Pancreas (tissue), 10 donors: Measurements from ENCODE around the gene PRKAB1. TPM values are rescaled to one million over a fixed set of nuclear protein-coding genes. Genes with fewer than 3 reads are reported as not detected.

Experiments used
- ATAC-seq, 4 donors: fragments of 200-7000 bp; cut with Tn5 transposase; one replicate each; pipeline versions ENCODE4 v1.8.0 to v1.9.1; 2020; ENCODE audit warnings: mild to moderate bottlenecking in 4 of 4, moderate library complexity in 4 of 4
- DNase-seq, 6 donors: peaks; one replicate each; pipeline ENCODE4 v3.0.0-alpha.2; 2020
- FAIRE-seq: peaks from 2 replicates; lab custom pipeline; 2012; peaks lifted over from hg19 to GRCh38; lab: Jason Lieb, UNC
- H3K27ac ChIP-seq, 4 donors: fragments of 200-600 bp; sonication (generic); 1 replicate in 3 of 4; 2 replicates in 1 of 4; pipeline versions ENCODE4 v1.5.0 to v1.8.0; 2020
- H3K27me3 ChIP-seq, 4 donors: fragments of 200-600 bp; one replicate each; pipeline ENCODE4 v1.8.0; 2021
- H3K36me3 ChIP-seq, 3 donors: fragments of 200-600 bp; sonication (generic) in 1 of 3; one replicate each; pipeline versions ENCODE4 v1.5.0 to v1.8.0; 2020 to 2021
- H3K4me1 ChIP-seq, 3 donors: fragments of 200-600 bp; one replicate each; pipeline ENCODE4 v1.8.0; 2021
- H3K4me3 ChIP-seq, 4 donors: fragments of 200-600 bp; sonication (generic) in 2 of 4; one replicate each; pipeline versions ENCODE4 v1.5.0 to v1.8.0; 2020 to 2021
- H3K9me3 ChIP-seq, 4 donors: fragments of 200-600 bp; one replicate each; pipeline ENCODE4 v1.8.0; 2021
- CTCF ChIP-seq, 4 donors: fragments of 200-600 bp; sonication (generic) in 3 of 4; IDR thresholded peaks; one replicate each; pipeline versions ENCODE4 v1.5.0 to v1.8.0; 2021; ENCODE audit warnings: antibody characterized with exemption in 4 of 4
- whole genome bisulfite sequencing, 2 donors: extraction: QIAGEN DNeasy Blood & Tissue Kit; methylation state at CpG; one replicate each; pipeline ENCODE4 v1.1.7; 2013; 5-methylcytosine and 5-hydroxymethylcytosine counted together
- intact Hi-C, 3 donors: fragments of 100-400 bp; cut with DNase I; formaldehyde crosslinking; loops; one replicate each; pipeline versions ENCODE4 v1.11.1 to v1.14.2; 2022
- polyA plus RNA-seq, 2 donors: library from polyadenylated mRNA; stranded (reverse); fragments of 200-250 nt; gene quantifications; one replicate each; pipeline ENCODE4 v1.2.3, GENCODE V29; 2013
- total RNA-seq, 6 donors: library from RNA; stranded (reverse); fragmentation: NEBNext Ultra II Directional in 4 of 6; extraction: Animal tissue kit (Norgen Biotek cat#: 25700) in 4 of 6; gene quantifications; one replicate each; pipeline versions ENCODE4 v1.2.1 to v1.2.4, GENCODE V29; 2021 to 2023
- donor health status: healthy with polysubstance abuse.
- donor health status: DM: no; HTN: no; CAD: no; lungs with moderate emphysema.
- donor health status: DM: no; HTN: no; CAD: no.
- donor health status: control.
- donor health status: control.
- donor health status: Bipolar disorder and iron deficiency.
- donor health status: DM: yes; HTN: yes; CAD: no.
- donor health status: DM: no; HTN: no; CAD: no.
- donor health status: DM: no; HTN: no; CAD: no.
- donor health status: DM: yes; HTN: yes; CAD: no.

The PRKAB1 gene
- total and polyA plus RNA-seq, 8 donors, result 12.4 to 38.2 (median 20.5) TPM

GRCh38 chr12:119627019-119627643 is 40.8 kb upstream of the PRKAB1 start:
- no peak for DNase-seq
- H3K9me3 ChIP-seq, result no peaks in the 10 kb centered on the region
- no peak for ATAC-seq
- no peaks in the 10 kb centered on the region for H3K27me3 ChIP-seq
- no peak for FAIRE-seq
- no peak for TF ChIP-seq CTCF (IDR thresholded peaks at IDR 0.05)
- no peaks in the 10 kb centered on the region for H3K4me1 ChIP-seq
- WGBS, 2 donors, result 58 to 62% methylated on average over 6 of the region's 6 CpGs
- no peak overlapping the region for H3K27ac ChIP-seq
- no peak overlapping the region for H3K4me3 ChIP-seq
- intact Hi-C loops, result no loop called here
- no peaks in the 10 kb centered on the region for H3K36me3 ChIP-seq

GRCh38 chr12:119627686-119628085 is 40.2 kb upstream of the PRKAB1 start:
- H3K4me1 ChIP-seq, result no peaks in the 10 kb centered on the region
- intact Hi-C loops, result no loop called here
- DNase-seq, result no peak
- ATAC-seq, result no peak
- H3K27me3 ChIP-seq, result no peaks in the 10 kb centered on the region
- no peak for FAIRE-seq
- WGBS, 2 donors, result 77 to 81% methylated on average over 6 of the region's 6 CpGs
- no peak for TF ChIP-seq CTCF (IDR thresholded peaks at IDR 0.05)
- H3K27ac ChIP-seq, result no peak overlapping the region
- no peaks in the 10 kb centered on the region for H3K36me3 ChIP-seq
- H3K4me3 ChIP-seq, result no peak overlapping the region
- H3K9me3 ChIP-seq, result no peaks in the 10 kb centered on the region

- FAIRE-seq (no peak), DNase-seq (no peak), ATAC-seq (no peak)
- no peak for TF ChIP-seq CTCF (IDR thresholded peaks at IDR 0.05)
- intact Hi-C loops, result no loop called here
- 85 to 91% methylated on average over 7 of the region's 7 CpGs for WGBS, 2 donors
- no peaks in the 10 kb centered on the region for H3K36me3 ChIP-seq
- no peaks in the 10 kb centered on the region for H3K27me3 ChIP-seq
- H3K9me3 ChIP-seq, result no peaks in the 10 kb centered on the region
- no peaks in the 10 kb centered on the region for H3K4me1 ChIP-seq
- H3K4me3 ChIP-seq, result no peak overlapping the region
- no peak overlapping the region for H3K27ac ChIP-seq
Measured at GRCh38 chr12:119630223-119630780, 37.6 kb upstream of the PRKAB1 start.

GRCh38 chr12:119630962-119631550 is 36.9 kb upstream of the PRKAB1 start:
- WGBS, 2 donors, result 43 to 44% methylated on average over 1 of the region's 1 CpG
- DNase-seq (no peak), FAIRE-seq (no peak), ATAC-seq (no peak)
- Histone ChIP-seq H3K36me3 (no peaks in the 10 kb centered on the region), H3K27me3 (no peaks in the 10 kb centered on the region), H3K4me3 (no peak overlapping the region), H3K4me1 (no peaks in the 10 kb centered on the region), H3K27ac (no peak overlapping the region), H3K9me3 (no peaks in the 10 kb centered on the region)
- no peak for TF ChIP-seq CTCF (IDR thresholded peaks at IDR 0.05)
- intact Hi-C loops, result no loop called here
